IMR-90 (cell line): ENCODE data around the gene BDNF. TPM values are rescaled to one million over a fixed set of nuclear protein-coding genes. Genes with fewer than 3 reads are reported as not detected.

Source experiments
- ATAC-seq: fragments of 200-7000 bp; cut with Tn5 transposase; 2 replicates; pipeline ENCODE4 v1.9.1; 2020; ENCODE audit warnings: low read depth, mild to moderate bottlenecking, moderate library complexity
- BruUV-seq: library from RNA; stranded (reverse); fragments of 400-500 nt; replicated peaks from 2 replicates; lab custom pipeline; 2021; lab: Mats Ljungman, UMichigan
- CTCF ChIA-PET: fragments of 300-600 bp; formaldehyde crosslinking; extraction: SDS; loops from one replicate; lab custom pipeline; 2021; ENCODE audit warnings: antibody characterized with exemption; lab: Yijun Ruan, JAX
- POLR2A ChIA-PET: fragments of 300-600 bp; sonication (Branson Sonifier 250); formaldehyde crosslinking; loops from one replicate; lab custom pipeline; 2022; ENCODE audit warnings: antibody characterized with exemption; ENCODE audit not compliant: unreplicated experiment; lab: Charles Lee
- DNase-seq: peaks from one replicate; pipeline ENCODE4 v3.0.0; 2013
- H2AFZ ChIP-seq: replicated peaks from 2 replicates; pipeline ENCODE3; 2013; ENCODE audit warnings: low read length, mild to moderate bottlenecking; ENCODE audit not compliant: poor library complexity
- H2AK5ac ChIP-seq: 2 replicates; pipeline ENCODE4 v1.6.1; 2013; ENCODE audit warnings: low read depth, low read length, inconsistent platforms
- H2AK9ac ChIP-seq: replicated peaks from 2 replicates; pipeline ENCODE3; 2013; ENCODE audit warnings: mild to moderate bottlenecking, low read depth, low read length, moderate library complexity; ENCODE audit not compliant: poor library complexity
- H2BK120ac ChIP-seq: 2 replicates; pipeline ENCODE4 v1.6.1; 2013; ENCODE audit warnings: low read depth, low read length, inconsistent platforms
- H2BK15ac ChIP-seq: 3 replicates; pipeline ENCODE4 v1.6.1; 2013; ENCODE audit warnings: low read depth, low read length, inconsistent platforms
- H2BK20ac ChIP-seq: 2 replicates; pipeline ENCODE4 v1.6.1; 2013; ENCODE audit warnings: low read depth, mild to moderate bottlenecking, inconsistent platforms, low read length, moderate library complexity
- H2BK5ac ChIP-seq: 2 replicates; pipeline ENCODE4 v1.6.1; 2013; ENCODE audit warnings: mild to moderate bottlenecking, low read depth, low read length, inconsistent platforms; ENCODE audit not compliant: poor library complexity, severe bottlenecking
- H3K14ac ChIP-seq: replicated peaks from 2 replicates; pipeline ENCODE4 v1.6.1; 2013; ENCODE audit warnings: low read depth, low read length, inconsistent platforms
- H3K18ac ChIP-seq: 2 replicates; pipeline ENCODE4 v1.6.1; 2013; ENCODE audit warnings: low read depth, low read length, control low read depth
- H3K23ac ChIP-seq: 2 replicates; pipeline ENCODE4 v1.6.1; 2013; ENCODE audit warnings: low read depth, low read length, inconsistent platforms
- H3K27ac ChIP-seq: 2 replicates; pipeline ENCODE4 v1.5.1; 2013; ENCODE audit warnings: mild to moderate bottlenecking, control low read depth, low read length; ENCODE audit not compliant: insufficient read depth
- H3K27me3 ChIP-seq: 2 replicates; pipeline ENCODE4 v1.6.1; 2013; ENCODE audit warnings: low read length; ENCODE audit not compliant: control insufficient read depth, insufficient read depth
- H3K36me3 ChIP-seq: 2 replicates; pipeline ENCODE4 v1.6.1; 2013; ENCODE audit warnings: low read length, mixed read lengths; ENCODE audit not compliant: control insufficient read depth, insufficient read depth
- H3K4ac ChIP-seq: 2 replicates; pipeline ENCODE4 v1.6.1; 2013; ENCODE audit warnings: low read depth, low read length, inconsistent platforms
- H3K4me1 ChIP-seq: 2 replicates; pipeline ENCODE4 v1.6.1; 2013; ENCODE audit warnings: low read length, mixed read lengths; ENCODE audit not compliant: control insufficient read depth, insufficient read depth
- H3K4me2 ChIP-seq: 2 replicates; pipeline ENCODE4 v1.6.1; 2013; ENCODE audit warnings: low read depth, mild to moderate bottlenecking, control low read depth, low read length, moderate library complexity
- H3K4me3 ChIP-seq: 2 replicates; pipeline ENCODE4 v1.5.1; 2013; ENCODE audit warnings: low read depth, mild to moderate bottlenecking, control low read depth, low read length, moderate library complexity; ENCODE audit not compliant: insufficient read depth
- H3K56ac ChIP-seq: 2 replicates; pipeline ENCODE4 v1.6.1; 2013; ENCODE audit warnings: low read length, inconsistent platforms; ENCODE audit not compliant: insufficient read depth; ENCODE audit errors: extremely low read depth
- H3K79me1 ChIP-seq, 2 experiments: 2 replicates each; pipeline ENCODE4 v1.6.1; 2013; ENCODE audit warnings: low read length in 2 of 2, inconsistent platforms in 1 of 2, low read depth in 1 of 2
- H3K9ac ChIP-seq: 2 replicates; pipeline ENCODE4 v1.6.1; 2013; ENCODE audit warnings: low read depth, low read length, control low read depth
- H3K9me1 ChIP-seq: 2 replicates; pipeline ENCODE4 v1.6.1; 2013; ENCODE audit warnings: low read length, inconsistent platforms; ENCODE audit not compliant: insufficient read depth
- H3K9me3 ChIP-seq: 2 replicates; pipeline ENCODE4 v1.6.1; 2013; ENCODE audit warnings: low read length; ENCODE audit not compliant: control insufficient read depth, insufficient read depth
- H4K20me1 ChIP-seq: 2 replicates; pipeline ENCODE4 v1.6.1; 2013; ENCODE audit warnings: low read length, inconsistent platforms; ENCODE audit not compliant: insufficient read depth
- H4K5ac ChIP-seq: 2 replicates; pipeline ENCODE4 v1.6.1; 2013; ENCODE audit warnings: mild to moderate bottlenecking, low read depth, low read length, control low read depth
- H4K8ac ChIP-seq, 2 experiments: 2 replicates each; pipeline ENCODE4 v1.6.1; 2013; ENCODE audit warnings: low read depth in 2 of 2, low read length in 2 of 2, control low read depth in 1 of 2, inconsistent platforms in 1 of 2
- H4K91ac ChIP-seq: 2 replicates; pipeline ENCODE4 v1.6.1; 2013; ENCODE audit warnings: low read depth, low read length, inconsistent platforms; ENCODE audit not compliant: insufficient read depth
- CEBPB ChIP-seq: IDR thresholded peaks from 2 replicates; pipeline ENCODE4 v1.6.1; 2012; ENCODE audit warnings: low read depth, low read length, improper control_type of control experiment
- CHD1 ChIP-seq: IDR thresholded peaks from 2 replicates; pipeline ENCODE4 v1.6.1; 2012; ENCODE audit warnings: low read depth, low read length, improper control_type of control experiment
- WGBS, 2 experiments: methylation state at CpG; one replicate each; pipeline versions ENCODE4 v1.1.5 to v1.1.7; 2013; ENCODE audit warnings: missing lambda C conversion rate in 2 of 2; ENCODE audit not compliant: insufficient read length in 1 of 2; ENCODE audit errors: extremely low coverage in 2 of 2; 5-methylcytosine and 5-hydroxymethylcytosine counted together
- dilution Hi-C: fragments of 300-500 bp; cut with HindIII; formaldehyde crosslinking; loops from one replicate; pipeline ENCODE4 v1.14.3; 2018; ENCODE audit warnings: low sequenced_read_pairs; ENCODE audit not compliant: unreplicated experiment
- in situ Hi-C: fragments of 300-500 bp; cut with MboI; formaldehyde crosslinking; loops from 3 replicates; pipeline ENCODE4 v1.14.3; 2019; ENCODE audit warnings: low sequenced_read_pairs, inconsistent platforms, mixed read lengths
- intact Hi-C: fragments of 100-400 bp; cut with micrococcal nuclease; formaldehyde crosslinking; loops from 2 replicates; pipeline ENCODE4 v1.10.0; 2022
- polyA plus RNA-seq, 3 experiments: library from polyadenylated mRNA; depleted of rRNA; stranded (reverse); fragments of >200 nt; gene quantifications; 2 replicates each; pipeline ENCODE4 v1.2.3, GENCODE V29; 2012; ENCODE audit warnings: low replicate concordance in 1 of 3
- total RNA-seq: library from RNA; depleted of rRNA; stranded (reverse); fragments of >200 nt; gene quantifications from 2 replicates; pipeline ENCODE4 v1.2.3, GENCODE V29; 2012

The BDNF gene
- total and polyA plus RNA-seq, 2 of the 4 experiments (the other 2 are of a cell fraction) = 94.8 to 152 TPM

GRCh38 chr11:27710536-27710935 is 10.3 kb upstream of the BDNF start:
- H4K8ac ChIP-seq = no peak overlapping the region; a peak in 1 of 4 replicates
- no peak overlapping the region for H2AFZ ChIP-seq
- H3K27ac ChIP-seq = peak overlapping the region; percentile 41; the same call in 1 of the 2 replicates
- no peak overlapping the region for H4K91ac ChIP-seq
- H2BK120ac ChIP-seq = peak overlapping the region; percentile 66; the same call in 1 of the 2 replicates
- H3K36me3 ChIP-seq = no peaks in the 10 kb centered on the region
- intact Hi-C loops = loop anchor here (10.0 kb wide), 1 partner anchor 594 kb away; no protein-coding TSS in a partner anchor
- peak overlapping the region; percentile 52; the same call in 1 of the 2 replicates for H2BK20ac ChIP-seq
- no CpG with 5 or more reads among the region's 2 CpGs for WGBS, 2 experiments
- no peak overlapping the region for H3K4ac ChIP-seq
- no peak overlapping the region for H3K9ac ChIP-seq
- DNase-seq = peak; percentile 85
- in situ Hi-C loops = loop anchor here (10.0 to 25.0 kb wide), 4 partner anchors 224 to 1452 kb away; no protein-coding TSS in a partner anchor
- no peaks in the 10 kb centered on the region for H3K9me1 ChIP-seq
- ChIA-PET CTCF (interaction anchor here (0.6 to 0.7 kb wide), 3 partner anchors 12 to 1557 kb away, joined by 3 to 5 read pairs (median 3); no protein-coding TSS in a partner anchor), POLR2A (interaction anchor here (1.4 kb wide), 1 partner anchor 11 kb away, joined by 5 read pairs; no protein-coding TSS in a partner anchor)
- peak overlapping the region; percentile 9 for H2BK5ac ChIP-seq
- H4K5ac ChIP-seq = no peak overlapping the region
- H3K14ac ChIP-seq = no peak overlapping the region; the same call in 1 of the 2 replicates
- H3K23ac ChIP-seq = no peak overlapping the region
- H3K4me1 ChIP-seq = peaks cover 2% of the 10 kb centered on the region
- H3K79me1 ChIP-seq = peaks cover 0 to 6% of the 10 kb centered on the region in 2 experiments; a peak in 2 of 4 replicates
- H3K4me3 ChIP-seq = no peak overlapping the region
- BruUV-seq = no TSS peak
- no peaks in the 10 kb centered on the region for H3K27me3 ChIP-seq
- H3K9me3 ChIP-seq = no peaks in the 10 kb centered on the region
- no peak overlapping the region for H2BK15ac ChIP-seq
- no peak overlapping the region for H3K4me2 ChIP-seq
- H3K56ac ChIP-seq = no peak overlapping the region
- H2AK5ac ChIP-seq = no peak overlapping the region
- H4K20me1 ChIP-seq = no peaks in the 10 kb centered on the region
- H3K18ac ChIP-seq = no peak overlapping the region
- TF ChIP-seq CHD1 (no peak), CEBPB (peak; percentile 53)
- peak; percentile 96 for ATAC-seq
- no peak overlapping the region for H2AK9ac ChIP-seq
- dilution Hi-C loops = no loop called here
